GM19351 (cell line): ENCODE measurements around the gene RPS14.
"Not testable (repeated sequence)": the region's sequence is repeated elsewhere in the genome, so short reads cannot be mapped to it uniquely, and the experiment has no call there.

Experiments used
- ATAC-seq: cut with Tn5 transposase; IDR thresholded peaks from one replicate; pipeline ENCODE4 v1.9.1; 2021; ENCODE audit warnings: mild to moderate bottlenecking, moderate library complexity; ENCODE audit not compliant: unreplicated experiment

The RPS14 gene

DNA sequence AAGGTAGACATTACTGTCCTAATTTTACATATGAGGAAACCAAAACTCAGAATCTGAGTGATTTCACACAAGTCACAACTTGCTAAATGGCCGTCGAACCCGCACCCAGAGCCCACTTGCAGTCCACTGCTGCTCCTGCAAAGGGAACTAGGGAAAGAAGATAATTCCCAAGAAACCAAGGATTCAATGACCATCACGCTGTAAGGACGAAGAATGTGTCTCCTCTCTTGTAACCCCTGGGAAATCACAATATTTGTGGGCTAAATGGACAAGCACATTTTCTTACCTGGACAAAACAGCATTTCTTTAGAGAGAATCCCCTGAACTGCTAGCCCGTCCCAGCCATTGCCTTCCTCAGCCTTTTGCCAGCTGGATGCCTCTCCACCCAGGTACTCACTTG lies 2.4 kb downstream of the RPS14 start:
- ATAC-seq = no peak

DNA sequence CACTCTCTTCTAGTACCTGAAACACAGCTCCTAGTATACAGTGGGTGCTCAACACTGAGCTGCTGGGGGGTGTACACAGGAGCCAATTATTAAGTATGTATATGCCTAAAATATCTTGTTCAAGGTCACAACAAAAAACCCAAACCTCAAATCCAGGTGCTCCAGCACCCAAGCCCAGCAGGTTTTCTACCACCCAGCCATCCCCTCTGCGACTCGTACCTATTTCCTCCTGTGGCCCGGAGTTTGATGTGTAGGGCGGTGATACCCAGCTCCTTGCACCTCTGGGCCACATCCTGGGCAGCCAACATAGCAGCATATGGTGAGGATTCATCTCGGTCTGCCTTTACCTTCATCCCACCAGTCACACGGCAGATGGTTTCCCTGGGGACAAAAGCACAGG lies 3.0 kb downstream of the RPS14 start:
- no peak for ATAC-seq

DNA sequence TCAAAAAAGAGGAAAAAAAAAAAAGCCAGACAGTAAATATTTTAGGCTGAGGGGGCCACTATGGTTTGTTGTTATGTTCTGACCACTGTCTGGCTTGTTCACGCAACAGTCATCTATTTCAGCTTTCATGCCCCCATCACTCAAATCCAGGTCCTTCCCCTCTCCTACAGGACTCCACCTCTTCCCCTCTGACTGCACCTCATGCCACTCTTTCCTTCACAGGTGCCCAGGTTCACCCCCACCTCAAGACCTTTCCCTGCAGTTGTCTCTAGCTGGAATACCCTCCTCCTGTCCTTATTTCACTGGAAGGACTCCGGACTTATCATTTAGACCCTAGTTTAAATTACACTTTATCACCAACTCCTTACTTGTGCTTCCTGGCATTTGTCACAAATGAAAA lies 3.5 kb downstream of the RPS14 start:
- ATAC-seq = no peak

DNA sequence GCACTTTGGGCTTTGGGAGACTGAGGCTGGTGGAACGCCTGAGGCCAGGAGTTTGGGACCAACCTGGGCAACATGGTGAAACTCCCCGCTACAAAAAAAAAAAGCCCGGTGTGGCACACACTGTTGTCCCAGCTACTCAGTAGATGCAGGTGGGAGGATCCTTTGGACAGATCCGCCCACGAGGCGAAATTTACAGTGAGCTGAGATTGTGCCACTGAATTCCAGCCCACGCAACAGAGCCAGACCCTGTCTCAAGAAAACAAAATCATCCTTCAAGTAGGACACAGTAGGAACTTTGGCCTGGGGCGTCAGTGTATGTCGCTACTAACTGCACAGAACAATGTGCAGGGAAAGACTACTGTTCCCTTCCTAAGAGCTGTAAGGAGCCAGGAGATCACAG lies 4.8 kb downstream of the RPS14 start:
- no peak for ATAC-seq

DNA sequence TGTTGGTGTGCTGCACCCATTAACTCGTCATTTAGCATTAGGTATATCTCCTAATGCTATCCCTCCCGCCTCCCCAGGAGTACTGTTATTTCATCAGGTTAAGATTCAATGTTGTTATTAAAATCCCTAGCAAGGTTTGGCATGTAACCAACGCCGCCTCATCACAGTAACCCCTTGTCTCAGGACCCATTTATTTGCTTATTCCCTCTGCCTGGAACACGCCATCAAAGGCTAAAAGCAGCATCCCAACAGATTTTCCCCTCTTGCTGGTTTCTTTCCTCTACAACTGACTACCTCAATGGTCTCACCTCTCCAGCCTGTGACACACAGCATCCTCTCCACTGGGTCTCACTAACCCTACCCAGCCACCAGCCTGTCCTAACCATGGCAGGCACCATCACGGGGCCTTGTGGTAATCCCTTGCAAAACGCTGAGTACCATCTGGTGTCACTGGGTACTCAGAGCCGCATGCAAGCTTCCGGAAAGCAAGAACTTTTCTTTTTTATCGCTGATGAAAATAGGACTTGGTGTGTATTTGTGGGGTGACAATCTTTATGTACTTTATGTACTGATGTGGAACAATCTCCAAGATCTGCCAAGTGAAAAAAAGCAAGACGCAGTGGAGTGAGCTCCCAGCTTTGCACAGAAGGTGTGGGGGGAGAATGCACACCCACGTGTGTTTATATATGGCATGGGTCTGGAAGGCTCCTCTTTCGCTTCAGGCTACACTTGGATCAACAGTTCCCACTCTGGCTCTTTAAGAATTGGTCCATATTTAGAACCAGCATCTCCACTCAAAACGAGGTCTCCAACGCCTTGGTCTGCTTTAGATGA lies 6.1 kb downstream of the RPS14 start:
- no peak for ATAC-seq

DNA sequence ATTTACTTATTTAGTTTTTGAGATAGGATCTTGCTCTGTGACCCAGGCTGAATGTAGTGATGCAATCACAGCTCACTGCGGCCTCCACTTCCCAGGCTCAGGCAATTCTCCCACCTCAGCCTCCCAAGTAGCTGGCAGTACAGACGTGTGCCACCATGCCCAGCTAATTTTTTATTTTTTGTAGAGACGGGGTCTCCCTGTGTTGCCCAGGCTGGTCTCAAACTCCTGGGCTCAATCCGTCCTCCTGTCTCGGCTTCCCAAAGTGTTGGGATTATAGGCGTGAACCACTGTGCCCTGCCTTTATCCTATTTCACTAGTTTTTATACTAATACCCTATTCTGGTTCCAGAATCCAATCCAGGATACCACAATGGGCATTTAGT lies 6.8 kb downstream of the RPS14 start:
- no peak for ATAC-seq

DNA sequence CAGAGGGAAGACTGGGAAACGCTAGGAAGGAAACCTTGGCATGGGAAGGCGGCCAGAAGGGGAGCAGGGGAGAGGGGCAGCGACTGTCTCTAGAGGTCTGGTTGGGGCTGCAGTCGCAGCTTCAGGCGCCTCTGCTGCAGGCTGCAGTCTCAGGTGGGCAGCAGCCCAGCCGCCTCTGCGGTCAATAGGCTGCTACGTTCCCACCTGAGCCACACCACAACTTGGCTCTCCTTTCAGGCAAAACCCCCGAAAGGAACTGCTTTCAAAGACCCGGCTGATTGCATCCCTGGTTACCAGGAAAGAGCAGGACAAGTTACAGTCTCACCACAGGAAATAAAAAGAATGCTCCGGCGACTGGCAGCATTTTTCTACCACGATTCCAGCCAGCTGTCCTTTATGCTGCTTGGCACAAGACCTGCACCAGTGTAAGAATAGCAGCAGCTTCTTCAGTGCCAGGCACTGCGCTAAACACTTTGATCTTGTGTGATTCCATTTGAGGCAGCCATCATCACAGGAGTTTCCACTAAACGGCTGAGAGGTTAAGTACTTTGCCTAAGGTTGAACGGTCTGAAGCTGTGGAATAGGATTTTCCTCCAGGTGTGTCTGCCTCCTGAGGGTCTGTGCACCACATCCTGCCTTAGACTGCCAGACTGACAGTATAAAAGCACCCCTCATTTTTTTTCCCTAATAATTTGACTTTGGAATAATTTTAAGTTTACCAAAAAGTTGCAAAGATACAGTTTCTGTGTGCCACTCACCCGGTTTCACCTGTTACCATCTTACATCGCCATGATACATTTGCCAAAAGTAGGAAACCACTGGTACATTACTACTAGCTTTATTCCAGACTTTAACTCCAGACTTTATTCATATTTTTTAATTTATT lies 7.5 kb downstream of the RPS14 start:
- no peak for ATAC-seq

DNA sequence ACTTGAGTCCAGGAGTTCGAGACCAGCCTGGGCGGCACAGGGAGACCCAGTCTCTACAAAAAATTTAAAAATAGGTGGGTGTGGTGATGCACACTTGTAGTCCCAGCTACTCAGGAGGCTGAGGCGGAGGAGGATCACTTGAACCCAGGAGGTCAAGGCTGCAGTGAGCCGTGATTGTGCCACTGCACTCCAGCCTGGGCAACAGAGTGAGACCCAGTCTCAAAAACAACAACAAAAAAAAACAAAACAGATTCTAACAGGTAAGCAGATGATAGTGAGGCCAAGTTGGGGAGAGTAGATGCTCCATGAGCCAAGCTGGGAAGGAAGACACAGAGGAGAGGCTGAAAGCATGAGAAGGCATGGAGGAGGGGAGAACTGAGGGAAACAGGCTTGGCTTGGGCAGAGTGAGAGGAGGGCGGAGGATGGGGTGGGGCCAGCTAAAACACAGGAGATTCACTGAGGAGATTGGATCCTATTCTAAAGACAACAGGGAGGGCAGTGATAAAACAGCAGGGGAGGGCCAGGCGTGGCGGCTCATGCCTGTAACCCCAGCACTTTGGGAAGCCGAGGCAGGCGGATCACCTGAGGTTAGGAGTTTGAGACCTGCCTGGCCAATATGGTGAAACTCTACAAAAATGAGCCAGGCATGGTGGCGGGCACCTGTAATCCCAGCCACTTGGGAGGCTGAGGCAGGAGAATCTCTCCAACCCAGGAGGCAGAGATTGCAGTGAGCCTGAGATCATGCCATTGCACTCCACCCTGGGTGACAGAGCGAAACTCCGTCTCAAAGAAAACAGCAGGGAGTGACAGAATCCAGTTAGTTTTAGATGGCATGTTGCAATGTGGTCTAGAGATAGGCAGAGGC lies 8.4 kb downstream of the RPS14 start:
- no peak for ATAC-seq

DNA sequence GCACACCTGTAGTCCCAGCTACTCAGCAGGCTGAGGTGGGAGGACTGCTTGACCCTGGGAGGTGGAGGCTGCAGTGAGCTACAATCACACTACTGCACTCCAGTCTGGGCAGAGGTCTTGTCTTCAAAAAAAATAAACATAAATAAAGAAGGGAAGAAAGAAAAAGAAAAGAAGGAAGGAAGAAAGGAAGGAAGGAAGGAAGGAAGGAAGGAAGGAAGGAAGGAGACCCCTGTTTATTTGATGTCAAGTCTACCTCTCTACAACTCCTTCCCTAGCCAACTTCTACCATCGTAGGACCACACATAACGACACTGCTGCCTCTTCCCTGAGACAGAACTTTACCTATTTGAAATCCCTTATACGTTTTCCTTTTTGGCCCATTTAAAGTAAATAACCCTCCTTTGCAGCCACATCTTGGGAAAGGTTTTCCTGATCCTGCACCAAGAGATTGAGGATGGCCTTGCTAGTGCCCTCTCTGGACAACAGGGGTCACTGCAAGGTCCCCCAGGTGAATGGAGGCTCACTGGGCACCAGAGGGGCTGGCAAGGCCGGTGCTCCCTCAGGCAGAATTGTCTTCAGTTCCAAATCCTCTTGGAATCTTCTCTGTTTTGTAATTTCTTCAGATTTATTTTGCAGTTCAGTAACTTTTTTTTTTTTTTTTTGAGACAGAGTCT lies 10.5 kb downstream of the RPS14 start:
- ATAC-seq = no peak

DNA sequence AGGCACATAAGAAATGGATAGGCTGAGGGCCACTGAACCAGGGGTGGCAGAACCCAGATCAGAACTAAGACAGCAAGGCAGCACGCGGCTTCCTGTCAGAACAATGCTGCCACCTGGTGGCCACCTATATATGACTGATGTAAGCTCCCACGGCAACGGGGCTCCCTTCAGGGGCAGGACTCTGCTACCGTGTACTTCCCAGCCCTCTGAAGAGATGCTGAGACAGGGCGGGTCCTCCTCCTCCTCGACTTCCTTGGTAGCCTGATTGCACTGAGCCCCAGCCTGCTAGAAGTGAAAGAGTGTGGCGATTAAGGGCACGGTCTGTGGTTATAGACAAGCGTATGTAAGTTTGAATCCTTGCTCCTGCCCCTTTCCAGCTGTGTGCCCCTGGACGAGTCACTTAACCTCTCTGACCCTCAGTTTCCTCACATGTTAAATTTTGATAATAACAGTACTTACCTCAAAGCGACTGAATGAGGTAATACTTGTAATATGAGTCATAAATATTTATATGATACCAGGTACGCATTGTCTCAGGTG lies 13.3 kb downstream of the RPS14 start:
- peak; percentile 98 for ATAC-seq

DNA sequence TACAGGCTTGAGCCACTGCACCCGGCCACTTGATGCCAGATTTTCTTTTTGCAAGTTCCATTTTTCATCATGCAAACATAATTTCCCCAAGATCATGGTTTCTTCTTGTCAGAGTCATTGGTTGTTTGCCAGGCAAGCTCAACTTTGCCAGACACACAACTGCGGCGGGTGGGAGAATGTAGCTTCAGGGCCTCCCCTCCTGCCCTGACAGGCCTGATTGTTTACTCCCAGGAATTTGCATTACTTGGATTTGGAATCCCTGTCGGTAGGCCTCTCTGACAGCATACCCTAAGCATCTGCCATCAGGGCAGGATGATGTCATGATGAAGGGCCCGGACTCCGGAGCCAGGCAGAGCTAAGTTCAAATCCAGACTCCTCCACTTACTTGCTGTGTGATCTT lies 15.1 kb downstream of the RPS14 start:
- no peak for ATAC-seq

DNA sequence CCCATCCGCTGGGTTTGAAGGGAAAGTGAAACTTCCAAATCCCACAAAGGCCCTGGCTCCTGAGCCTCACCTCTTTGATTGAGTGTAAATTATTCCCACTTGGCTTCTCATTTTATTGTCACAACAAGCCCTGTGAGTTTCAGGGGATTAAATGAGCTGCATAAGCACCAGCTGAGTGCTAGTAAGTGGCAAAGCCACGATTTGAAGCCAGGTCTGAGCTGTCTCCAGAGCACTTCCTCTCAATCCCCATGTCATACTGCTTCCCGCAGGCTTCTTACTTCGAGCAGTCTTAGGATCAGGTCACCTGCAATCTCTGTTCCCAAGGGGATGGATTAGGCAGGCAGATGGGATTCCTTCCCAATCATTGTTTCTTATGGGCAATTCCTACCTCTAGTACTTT lies 18.0 kb downstream of the RPS14 start:
- no peak for ATAC-seq

DNA sequence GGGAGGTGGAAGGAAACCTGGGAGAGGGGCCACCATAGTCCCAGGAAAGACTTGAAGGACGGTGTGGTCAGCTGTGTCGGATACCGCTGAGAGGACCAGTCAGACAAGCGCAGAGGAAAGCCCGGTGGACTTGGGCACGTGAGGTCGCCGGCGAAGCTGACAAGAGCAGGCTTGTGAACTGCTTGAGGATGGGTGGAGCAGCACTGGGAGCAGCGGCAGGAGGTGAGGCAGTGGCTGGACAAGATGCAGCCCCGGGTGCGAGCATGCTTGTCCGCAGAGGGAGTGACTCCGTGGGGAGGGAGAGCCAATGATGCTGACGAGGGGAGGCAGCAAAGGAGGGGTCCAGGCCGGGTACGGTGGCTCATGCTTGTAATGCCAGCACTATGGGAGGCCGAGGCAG lies 18.5 kb downstream of the RPS14 start:
- ATAC-seq = no peak

DNA sequence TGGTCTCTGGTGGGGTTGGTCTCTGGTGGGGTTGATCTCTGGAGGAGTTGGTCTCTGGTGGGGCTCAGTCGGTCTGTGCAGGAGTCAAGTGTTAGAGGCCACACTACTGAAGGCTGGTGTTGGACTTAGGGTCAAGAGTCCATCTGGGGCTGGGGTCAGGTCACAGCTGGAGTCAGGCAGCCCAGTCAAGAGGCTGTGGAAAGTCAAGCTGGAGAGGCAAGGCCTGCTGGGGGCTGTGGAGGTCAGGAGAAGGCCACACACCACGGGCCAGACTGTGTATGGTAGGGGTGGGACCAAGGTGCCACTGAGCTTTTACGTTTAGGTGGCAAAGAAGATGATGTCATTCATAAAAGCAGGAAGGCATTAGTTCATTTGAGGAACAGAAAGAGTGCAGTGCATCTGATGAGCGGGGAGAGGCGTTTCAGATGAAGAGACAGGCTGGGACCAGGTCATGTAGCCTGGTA lies 20.1 kb downstream of the RPS14 start:
- ATAC-seq = peak; percentile 85

DNA sequence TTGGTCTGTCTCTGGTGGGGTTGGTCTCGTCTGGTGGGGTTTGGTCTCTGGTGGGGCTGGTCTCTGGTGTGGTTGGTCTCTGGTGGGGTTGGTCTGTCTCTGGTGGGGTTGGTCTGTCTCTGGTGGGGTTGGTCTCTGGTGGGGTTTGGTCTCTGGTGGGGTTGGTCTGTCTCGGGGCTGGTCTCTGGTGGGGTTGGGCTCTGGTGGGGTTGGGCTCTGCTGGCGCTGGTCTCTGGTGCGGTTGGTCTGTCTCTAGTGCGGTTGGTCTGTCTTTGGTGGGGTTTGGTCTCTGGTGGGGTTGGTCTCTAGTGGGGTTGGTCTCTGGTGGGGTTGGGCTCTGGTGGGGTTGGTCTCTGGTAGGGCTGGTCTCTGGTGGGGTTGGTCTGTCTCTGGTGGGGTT lies 20.6 kb downstream of the RPS14 start:
- ATAC-seq = no peak

DNA sequence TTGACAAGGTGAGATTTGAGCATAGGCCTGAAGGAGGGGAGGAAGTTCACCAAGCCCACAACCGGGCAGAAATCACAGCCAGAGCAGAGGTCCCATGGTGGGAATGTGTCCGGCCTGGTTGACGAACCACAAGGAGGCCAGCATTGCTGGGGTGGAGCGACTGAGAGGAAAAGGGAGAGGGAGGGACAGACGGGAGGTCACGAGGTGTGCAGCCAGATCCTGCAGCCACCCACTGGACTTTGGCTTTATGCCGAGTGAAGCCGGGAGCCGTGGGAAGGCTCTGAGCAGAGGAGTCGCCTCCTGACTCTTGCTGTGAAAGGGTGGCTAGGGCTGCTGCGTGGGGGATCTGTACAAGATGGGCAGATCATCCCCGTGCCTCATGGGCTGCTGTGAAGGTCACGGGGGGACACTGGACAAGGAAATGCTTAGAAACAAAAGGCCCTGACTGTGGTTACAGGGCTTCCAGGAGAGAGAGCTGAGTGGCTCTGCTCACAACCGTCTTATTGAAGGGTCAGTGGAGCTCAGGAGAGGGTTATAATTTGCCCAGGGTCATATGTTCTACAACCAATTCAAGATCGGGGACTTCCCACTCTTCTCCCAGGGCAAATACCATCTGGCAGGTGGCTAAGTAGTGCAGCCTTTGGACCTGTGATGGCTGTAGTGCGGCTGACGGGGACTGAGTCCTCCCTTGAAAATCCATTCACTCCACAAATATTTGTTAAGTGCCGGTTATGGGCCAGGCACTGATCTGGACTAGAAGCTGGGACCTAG lies 21.2 kb downstream of the RPS14 start:
- no peak for ATAC-seq

DNA sequence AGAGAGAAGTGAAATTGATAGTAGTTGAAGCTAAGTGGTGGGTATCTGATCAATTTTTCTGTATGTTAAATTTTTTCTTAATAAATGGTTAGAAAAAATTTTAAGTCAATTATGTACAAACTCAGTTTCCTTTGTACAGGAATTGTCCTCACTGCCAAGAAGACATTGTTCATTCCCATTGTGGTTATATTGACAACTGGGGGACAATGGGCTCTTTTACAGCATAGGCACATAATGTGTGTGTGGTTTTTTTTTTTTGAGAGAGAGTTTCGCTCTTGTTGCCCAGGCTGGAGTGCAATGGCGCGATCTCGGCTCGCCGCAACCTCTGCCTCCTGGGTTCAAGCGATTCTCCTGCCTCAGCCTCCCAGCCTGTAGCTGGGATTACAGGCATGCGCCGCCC lies 23.4 kb downstream of the RPS14 start:
- ATAC-seq = not testable (repeated sequence)

DNA sequence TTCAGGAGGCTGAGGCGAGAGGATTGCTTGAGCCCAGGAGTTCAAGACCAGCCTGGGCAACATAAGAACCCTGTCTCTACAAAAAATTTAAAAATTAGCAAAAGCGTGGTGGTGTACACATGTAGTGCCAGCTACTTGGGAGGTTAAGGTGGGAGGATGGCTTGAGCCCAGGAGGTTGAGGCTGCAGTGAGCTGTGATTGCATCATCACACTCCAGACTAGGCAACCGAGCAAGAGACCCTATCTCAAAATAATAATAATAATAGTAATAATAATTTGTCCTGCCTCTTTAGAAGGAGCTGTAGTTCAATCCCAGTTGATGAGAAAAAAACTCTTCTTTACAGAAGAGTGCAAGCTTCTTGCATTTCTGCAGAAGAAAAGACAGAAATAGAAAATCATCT lies 26.8 kb downstream of the RPS14 start:
- no peak for ATAC-seq

DNA sequence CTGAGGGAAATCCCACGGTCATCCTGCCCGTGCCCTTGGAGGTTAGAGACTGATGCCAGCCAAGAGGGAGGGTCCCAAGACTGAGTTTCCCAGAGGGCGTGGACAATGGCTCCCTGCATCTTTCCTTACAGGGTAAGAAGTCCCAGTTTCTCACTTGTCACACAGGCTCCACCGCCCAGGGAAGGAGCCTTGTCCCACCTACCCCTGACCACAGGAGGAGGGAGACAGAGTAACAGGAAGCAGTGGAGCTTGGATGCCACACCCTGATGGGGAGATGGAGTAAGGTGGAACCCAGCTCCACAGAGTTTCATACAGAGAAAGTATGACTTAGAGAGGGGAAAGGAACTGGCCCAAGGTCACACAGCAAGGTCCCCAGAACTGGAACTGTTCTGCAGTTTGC lies 27.5 kb downstream of the RPS14 start:
- ATAC-seq = no peak
